Colonic mucosa (tissue), 4 donors: ENCODE results near the gene ATP1A4. TPM values are rescaled to one million over a fixed set of nuclear protein-coding genes. Genes with fewer than 3 reads are reported as not detected.

Experiments
- DNase-seq: peaks from one replicate; pipeline ENCODE4 v3.0.0-alpha.2; 2020
- H3K27ac ChIP-seq: fragments of 200-600 bp; one replicate; pipeline ENCODE4 v1.8.0; 2021
- H3K27me3 ChIP-seq: fragments of 200-600 bp; one replicate; pipeline ENCODE4 v1.8.0; 2021
- H3K36me3 ChIP-seq: fragments of 200-600 bp; one replicate; pipeline ENCODE4 v1.8.0; 2021
- H3K4me1 ChIP-seq: fragments of 200-600 bp; one replicate; pipeline ENCODE4 v1.8.0; 2021; ENCODE audit warnings: mild to moderate bottlenecking
- H3K4me3 ChIP-seq: fragments of 200-600 bp; one replicate; pipeline ENCODE4 v1.8.0; 2021
- H3K9ac ChIP-seq, 2 donors: one replicate each; pipeline ENCODE4 v1.7.0; 2013; ENCODE audit warnings: control low read depth in 2 of 2, low read depth in 2 of 2, low read length in 2 of 2
- H3K9me3 ChIP-seq: fragments of 200-600 bp; one replicate; pipeline ENCODE4 v1.8.0; 2021
- intact Hi-C: fragments of 100-400 bp; cut with DNase I; formaldehyde crosslinking; loops from one replicate; pipeline ENCODE4 v1.14.1; 2022
- total RNA-seq, 2 donors: library from RNA; stranded (reverse); fragmentation: NEBNext Ultra II Directional in 1 of 2; extraction: Animal tissue kit (Norgen Biotek cat#: 25700) in 1 of 2; gene quantifications; one replicate each; pipeline ENCODE4 v1.2.1, GENCODE V29; 2021
- TF ChIP-seq, protein P1 (sequence below): fragments of 200-600 bp; IDR thresholded peaks from one replicate; pipeline ENCODE4 v1.8.0; 2022; ENCODE audit warnings: antibody characterized with exemption, mild to moderate bottlenecking
- donor health status: healthy.
- donor health status: DM: no; HTN: no; CAD: no.
- donor health status: DM: no; HTN: no; CAD: no.

The ATP1A4 gene
- total RNA-seq, 2 donors from 2014 or later, result not detected

DNA sequence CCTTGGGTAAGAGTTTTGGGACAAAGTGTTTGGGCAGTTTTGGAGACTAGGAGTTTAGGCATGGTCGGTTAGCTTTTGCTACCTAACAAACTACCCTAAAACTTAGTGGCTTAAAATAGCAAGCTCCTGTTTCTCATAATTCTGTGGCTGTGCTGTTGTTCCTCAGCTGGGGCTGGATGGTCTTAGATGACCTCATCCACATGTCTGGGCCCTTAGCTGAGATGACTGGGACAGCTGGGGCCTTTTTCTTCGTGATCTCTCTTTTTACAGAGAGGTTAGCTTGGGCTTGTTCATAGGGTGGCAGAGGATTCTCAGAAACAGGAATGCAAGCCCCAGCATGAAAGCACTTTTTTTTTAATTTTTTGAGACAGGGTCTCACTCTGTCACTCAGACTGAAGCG is 6.6 kb downstream of the ATP1A4 start:
- intact Hi-C loops, result no loop called here
- Histone ChIP-seq H3K27me3 (no peaks in the 10 kb centered on the region), H3K27ac (no peak overlapping the region), H3K36me3 (no peaks in the 10 kb centered on the region), H3K9ac (no peak overlapping the region), H3K4me1 (no peaks in the 10 kb centered on the region), H3K9me3 (no peaks in the 10 kb centered on the region), H3K4me3 (no peak overlapping the region)
- TF ChIP-seq, protein P1, sequence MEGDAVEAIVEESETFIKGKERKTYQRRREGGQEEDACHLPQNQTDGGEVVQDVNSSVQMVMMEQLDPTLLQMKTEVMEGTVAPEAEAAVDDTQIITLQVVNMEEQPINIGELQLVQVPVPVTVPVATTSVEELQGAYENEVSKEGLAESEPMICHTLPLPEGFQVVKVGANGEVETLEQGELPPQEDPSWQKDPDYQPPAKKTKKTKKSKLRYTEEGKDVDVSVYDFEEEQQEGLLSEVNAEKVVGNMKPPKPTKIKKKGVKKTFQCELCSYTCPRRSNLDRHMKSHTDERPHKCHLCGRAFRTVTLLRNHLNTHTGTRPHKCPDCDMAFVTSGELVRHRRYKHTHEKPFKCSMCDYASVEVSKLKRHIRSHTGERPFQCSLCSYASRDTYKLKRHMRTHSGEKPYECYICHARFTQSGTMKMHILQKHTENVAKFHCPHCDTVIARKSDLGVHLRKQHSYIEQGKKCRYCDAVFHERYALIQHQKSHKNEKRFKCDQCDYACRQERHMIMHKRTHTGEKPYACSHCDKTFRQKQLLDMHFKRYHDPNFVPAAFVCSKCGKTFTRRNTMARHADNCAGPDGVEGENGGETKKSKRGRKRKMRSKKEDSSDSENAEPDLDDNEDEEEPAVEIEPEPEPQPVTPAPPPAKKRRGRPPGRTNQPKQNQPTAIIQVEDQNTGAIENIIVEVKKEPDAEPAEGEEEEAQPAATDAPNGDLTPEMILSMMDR, result no peak
- DNase-seq, result no peak

DNA sequence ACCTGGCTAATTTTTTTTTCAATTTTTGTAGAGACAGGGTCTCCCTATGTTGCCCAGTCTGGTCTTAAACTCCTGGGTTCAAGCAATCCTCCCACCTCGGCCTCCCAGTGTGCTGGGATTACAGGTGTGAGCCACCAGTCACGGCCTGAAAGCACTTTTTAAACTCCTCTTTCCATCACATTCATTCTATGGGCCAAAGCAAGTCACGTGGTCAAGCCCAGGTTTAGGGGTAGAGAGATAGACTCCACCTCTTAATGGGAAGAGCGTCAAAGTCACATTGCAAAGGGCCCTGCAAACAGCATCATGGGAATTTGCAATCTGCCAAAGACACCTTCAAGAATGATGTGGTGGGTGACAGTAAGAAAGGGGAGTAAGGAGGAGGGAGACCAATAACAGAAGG is 7.1 kb downstream of the ATP1A4 start:
- DNase-seq, result no peak
- Histone ChIP-seq H3K4me3 (no peak overlapping the region), H3K4me1 (no peaks in the 10 kb centered on the region), H3K9ac (no peak overlapping the region), H3K27ac (no peak overlapping the region), H3K27me3 (no peaks in the 10 kb centered on the region), H3K9me3 (no peaks in the 10 kb centered on the region), H3K36me3 (no peaks in the 10 kb centered on the region)
- intact Hi-C loops, result no loop called here
- TF ChIP-seq, protein P1, result no peak

GRCh38 chr1:160159846-160160245 is 8.4 kb downstream of the ATP1A4 start:
- no peaks in the 10 kb centered on the region for H3K27me3 ChIP-seq
- H3K9me3 ChIP-seq, result no peaks in the 10 kb centered on the region
- no peaks in the 10 kb centered on the region for H3K4me1 ChIP-seq
- no peaks in the 10 kb centered on the region for H3K36me3 ChIP-seq
- H3K4me3 ChIP-seq, result no peak overlapping the region
- DNase-seq, result no peak
- H3K27ac ChIP-seq, result no peak overlapping the region
- H3K9ac ChIP-seq, result no peak overlapping the region
- intact Hi-C loops, result no loop called here
- TF ChIP-seq, protein P1, result no peak

GRCh38 chr1:160161965-160162705 is 10.7 kb downstream of the ATP1A4 start:
- intact Hi-C loops, result no loop called here
- no peaks in the 10 kb centered on the region for H3K4me1 ChIP-seq
- no peak for DNase-seq
- H3K27me3 ChIP-seq, result no peaks in the 10 kb centered on the region
- H3K4me3 ChIP-seq, result no peak overlapping the region
- no peak overlapping the region for H3K9ac ChIP-seq
- H3K9me3 ChIP-seq, result no peaks in the 10 kb centered on the region
- H3K27ac ChIP-seq, result no peak overlapping the region
- TF ChIP-seq, protein P1, result no peak
- H3K36me3 ChIP-seq, result no peaks in the 10 kb centered on the region

- Histone ChIP-seq H3K27me3 (no peaks in the 10 kb centered on the region), H3K4me1 (no peaks in the 10 kb centered on the region), H3K4me3 (no peak overlapping the region), H3K9ac (no peak overlapping the region), H3K36me3 (no peaks in the 10 kb centered on the region), H3K9me3 (no peaks in the 10 kb centered on the region), H3K27ac (no peak overlapping the region)
- DNase-seq, result no peak
- TF ChIP-seq, protein P1, result no peak
- intact Hi-C loops, result no loop called here
These were observed 11.5 kb downstream of the ATP1A4 start for GRCh38 chr1:160162931-160163330.
